Astrocyte (in vitro differentiated cells and primary cell): ENCODE results near the gene UNC5CL.

Experiments used
- CTCF ChIP-seq: IDR thresholded peaks from 2 replicates; pipeline ENCODE4 v1.5.1; 2011; ENCODE audit warnings: low read depth, mild to moderate bottlenecking, inconsistent platforms, low read length, moderate library complexity; ENCODE audit not compliant: insufficient read depth
- EZH2 ChIP-seq: IDR thresholded peaks from 2 replicates; pipeline ENCODE4 v1.6.1; 2012; ENCODE audit warnings: mild to moderate bottlenecking, low read length, inconsistent platforms; ENCODE audit not compliant: insufficient read depth

DNA sequence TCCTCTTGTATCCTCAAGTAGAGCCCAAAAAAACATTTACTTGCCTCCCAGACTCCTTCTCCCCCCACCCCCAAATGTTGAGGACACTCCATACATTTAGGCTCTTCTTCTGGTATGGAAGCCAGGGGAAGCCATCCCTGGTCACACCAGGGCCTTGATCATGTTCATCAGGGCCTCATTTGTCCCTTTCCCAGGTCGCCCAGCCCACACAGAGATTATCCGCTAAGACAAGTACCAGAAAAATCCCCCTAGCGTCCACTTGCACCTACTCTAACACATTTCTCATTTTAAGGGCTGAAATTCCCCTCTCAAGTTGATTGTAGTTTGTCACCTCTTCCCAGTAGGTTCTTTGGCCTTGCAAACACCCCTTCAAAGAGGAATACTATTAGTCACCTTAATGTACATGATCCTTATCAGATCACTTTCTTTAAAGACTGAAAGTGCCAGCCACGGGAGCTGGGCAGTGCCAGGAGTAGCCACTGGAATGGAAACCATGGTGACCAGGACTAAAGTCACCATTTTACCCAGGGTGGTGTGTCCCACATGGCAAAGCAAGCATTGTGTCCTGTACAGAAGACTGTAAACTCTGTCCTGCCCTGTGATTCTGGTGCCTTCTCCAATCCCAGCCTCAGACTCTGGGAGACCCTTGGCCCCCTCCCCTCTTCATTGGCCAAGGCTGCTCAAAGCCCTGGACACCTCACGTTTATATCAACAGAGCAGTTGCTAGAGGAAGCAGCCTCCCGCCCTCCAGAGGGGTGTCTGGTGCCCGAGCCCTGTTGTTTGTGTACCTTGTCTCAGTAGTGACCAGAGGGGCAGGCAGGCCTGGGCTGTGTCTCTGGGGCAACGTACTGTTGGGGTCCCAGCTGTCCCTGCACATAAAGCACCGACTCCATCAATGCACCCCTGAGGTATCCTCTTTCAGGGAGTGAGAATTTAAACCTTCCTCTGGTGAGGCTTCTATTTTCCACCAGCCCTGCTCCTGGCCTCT lies 9.0 kb upstream of the UNC5CL start:
- TF ChIP-seq CTCF = no peak
- no peak for TF ChIP-seq EZH2
